Endothelial cell of umbilical vein (primary cell): Measurements from ENCODE around the gene NTMT2.
"Not testable (repeated sequence)": the region's sequence is repeated elsewhere in the genome, so short reads cannot be mapped to it uniquely, and the experiment has no call there.

Experiments
- EZH2 ChIP-seq: IDR thresholded peaks from 2 replicates; pipeline ENCODE4 v1.6.1; 2012; ENCODE audit warnings: borderline replicate concordance, low read depth, mild to moderate bottlenecking, moderate library complexity, low read length, inconsistent platforms; ENCODE audit not compliant: severe bottlenecking
- TF ChIP-seq, protein P1 (sequence below), 2 donors: IDR thresholded peaks; 1 replicate in 1 of 2; 2 replicates in 1 of 2; pipeline ENCODE4 v1.5.1; 2011; ENCODE audit warnings: low read length in 2 of 2, mild to moderate bottlenecking in 2 of 2, moderate library complexity in 2 of 2, control low read depth in 1 of 2, inconsistent platforms in 1 of 2, low read depth in 1 of 2; ENCODE audit not compliant: insufficient read depth in 1 of 2; ENCODE audit errors: extremely low read depth in 1 of 2

DNA sequence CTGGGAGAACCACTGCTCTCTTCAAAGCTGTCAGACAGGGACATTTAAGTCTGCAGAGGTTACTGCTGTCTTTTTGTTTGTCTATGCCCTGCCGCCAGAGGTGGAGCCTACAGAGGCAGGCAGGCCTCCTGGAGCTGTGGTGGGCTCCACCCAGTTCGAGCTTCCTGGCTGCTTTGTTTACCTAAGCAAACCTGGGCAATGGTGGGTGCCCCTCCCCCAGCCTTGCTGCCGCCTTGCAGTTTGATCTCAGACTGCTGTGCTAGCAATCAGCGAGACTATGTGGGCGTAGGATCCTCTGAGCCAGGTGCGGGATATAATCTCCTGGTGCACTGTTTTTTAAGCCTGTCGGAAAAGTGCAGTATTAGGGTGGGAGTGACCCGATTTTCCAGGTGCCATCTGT, 32.6 kb upstream of the NTMT2 start:
- TF ChIP-seq, protein P1, sequence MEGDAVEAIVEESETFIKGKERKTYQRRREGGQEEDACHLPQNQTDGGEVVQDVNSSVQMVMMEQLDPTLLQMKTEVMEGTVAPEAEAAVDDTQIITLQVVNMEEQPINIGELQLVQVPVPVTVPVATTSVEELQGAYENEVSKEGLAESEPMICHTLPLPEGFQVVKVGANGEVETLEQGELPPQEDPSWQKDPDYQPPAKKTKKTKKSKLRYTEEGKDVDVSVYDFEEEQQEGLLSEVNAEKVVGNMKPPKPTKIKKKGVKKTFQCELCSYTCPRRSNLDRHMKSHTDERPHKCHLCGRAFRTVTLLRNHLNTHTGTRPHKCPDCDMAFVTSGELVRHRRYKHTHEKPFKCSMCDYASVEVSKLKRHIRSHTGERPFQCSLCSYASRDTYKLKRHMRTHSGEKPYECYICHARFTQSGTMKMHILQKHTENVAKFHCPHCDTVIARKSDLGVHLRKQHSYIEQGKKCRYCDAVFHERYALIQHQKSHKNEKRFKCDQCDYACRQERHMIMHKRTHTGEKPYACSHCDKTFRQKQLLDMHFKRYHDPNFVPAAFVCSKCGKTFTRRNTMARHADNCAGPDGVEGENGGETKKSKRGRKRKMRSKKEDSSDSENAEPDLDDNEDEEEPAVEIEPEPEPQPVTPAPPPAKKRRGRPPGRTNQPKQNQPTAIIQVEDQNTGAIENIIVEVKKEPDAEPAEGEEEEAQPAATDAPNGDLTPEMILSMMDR (IDR thresholded peaks at IDR 0.05; ENCODE audit: extremely low read depth in 1 of 2, insufficient read depth in 1 of 2, low read depth in 1 of 2, low read length in 2 of 2) = not testable (repeated sequence)
- TF ChIP-seq EZH2 = not testable (repeated sequence)
